IMR-90 (cell line): ENCODE measurements around the gene RGS9BP. TPM values are rescaled to one million over a fixed set of nuclear protein-coding genes. Genes with fewer than 3 reads are reported as not detected.

ENCODE experiments used
- ATAC-seq: fragments of 200-7000 bp; cut with Tn5 transposase; 2 replicates; pipeline ENCODE4 v1.9.1; 2020; ENCODE audit warnings: low read depth, mild to moderate bottlenecking, moderate library complexity
- BruUV-seq: library from RNA; stranded (reverse); fragments of 400-500 nt; replicated peaks from 2 replicates; lab custom pipeline; 2021; lab: Mats Ljungman, UMichigan
- CTCF ChIA-PET: fragments of 300-600 bp; formaldehyde crosslinking; extraction: SDS; loops from one replicate; lab custom pipeline; 2021; ENCODE audit warnings: antibody characterized with exemption; lab: Yijun Ruan, JAX
- POLR2A ChIA-PET: fragments of 300-600 bp; sonication (Branson Sonifier 250); formaldehyde crosslinking; loops from one replicate; lab custom pipeline; 2022; ENCODE audit warnings: antibody characterized with exemption; ENCODE audit not compliant: unreplicated experiment; lab: Charles Lee
- DNase-seq: peaks from one replicate; pipeline ENCODE4 v3.0.0; 2013
- H2AFZ ChIP-seq: replicated peaks from 2 replicates; pipeline ENCODE3; 2013; ENCODE audit warnings: low read length, mild to moderate bottlenecking; ENCODE audit not compliant: poor library complexity
- H2AK5ac ChIP-seq: 2 replicates; pipeline ENCODE4 v1.6.1; 2013; ENCODE audit warnings: low read depth, low read length, inconsistent platforms
- H2AK9ac ChIP-seq: replicated peaks from 2 replicates; pipeline ENCODE3; 2013; ENCODE audit warnings: mild to moderate bottlenecking, low read depth, low read length, moderate library complexity; ENCODE audit not compliant: poor library complexity
- H2BK120ac ChIP-seq: 2 replicates; pipeline ENCODE4 v1.6.1; 2013; ENCODE audit warnings: low read depth, low read length, inconsistent platforms
- H2BK15ac ChIP-seq: 3 replicates; pipeline ENCODE4 v1.6.1; 2013; ENCODE audit warnings: low read depth, low read length, inconsistent platforms
- H2BK20ac ChIP-seq: 2 replicates; pipeline ENCODE4 v1.6.1; 2013; ENCODE audit warnings: low read depth, mild to moderate bottlenecking, inconsistent platforms, low read length, moderate library complexity
- H2BK5ac ChIP-seq: 2 replicates; pipeline ENCODE4 v1.6.1; 2013; ENCODE audit warnings: mild to moderate bottlenecking, low read depth, low read length, inconsistent platforms; ENCODE audit not compliant: poor library complexity, severe bottlenecking
- H3K14ac ChIP-seq: replicated peaks from 2 replicates; pipeline ENCODE4 v1.6.1; 2013; ENCODE audit warnings: low read depth, low read length, inconsistent platforms
- H3K18ac ChIP-seq: 2 replicates; pipeline ENCODE4 v1.6.1; 2013; ENCODE audit warnings: low read depth, low read length, control low read depth
- H3K23ac ChIP-seq: 2 replicates; pipeline ENCODE4 v1.6.1; 2013; ENCODE audit warnings: low read depth, low read length, inconsistent platforms
- H3K27ac ChIP-seq: 2 replicates; pipeline ENCODE4 v1.5.1; 2013; ENCODE audit warnings: mild to moderate bottlenecking, control low read depth, low read length; ENCODE audit not compliant: insufficient read depth
- H3K27me3 ChIP-seq: 2 replicates; pipeline ENCODE4 v1.6.1; 2013; ENCODE audit warnings: low read length; ENCODE audit not compliant: control insufficient read depth, insufficient read depth
- H3K36me3 ChIP-seq: 2 replicates; pipeline ENCODE4 v1.6.1; 2013; ENCODE audit warnings: low read length, mixed read lengths; ENCODE audit not compliant: control insufficient read depth, insufficient read depth
- H3K4ac ChIP-seq: 2 replicates; pipeline ENCODE4 v1.6.1; 2013; ENCODE audit warnings: low read depth, low read length, inconsistent platforms
- H3K4me1 ChIP-seq: 2 replicates; pipeline ENCODE4 v1.6.1; 2013; ENCODE audit warnings: low read length, mixed read lengths; ENCODE audit not compliant: control insufficient read depth, insufficient read depth
- H3K4me2 ChIP-seq: 2 replicates; pipeline ENCODE4 v1.6.1; 2013; ENCODE audit warnings: low read depth, mild to moderate bottlenecking, control low read depth, low read length, moderate library complexity
- H3K4me3 ChIP-seq: 2 replicates; pipeline ENCODE4 v1.5.1; 2013; ENCODE audit warnings: low read depth, mild to moderate bottlenecking, control low read depth, low read length, moderate library complexity; ENCODE audit not compliant: insufficient read depth
- H3K56ac ChIP-seq: 2 replicates; pipeline ENCODE4 v1.6.1; 2013; ENCODE audit warnings: low read length, inconsistent platforms; ENCODE audit not compliant: insufficient read depth; ENCODE audit errors: extremely low read depth
- H3K79me1 ChIP-seq, 2 experiments: 2 replicates each; pipeline ENCODE4 v1.6.1; 2013; ENCODE audit warnings: low read length in 2 of 2, inconsistent platforms in 1 of 2, low read depth in 1 of 2
- H3K9ac ChIP-seq: 2 replicates; pipeline ENCODE4 v1.6.1; 2013; ENCODE audit warnings: low read depth, low read length, control low read depth
- H3K9me1 ChIP-seq: 2 replicates; pipeline ENCODE4 v1.6.1; 2013; ENCODE audit warnings: low read length, inconsistent platforms; ENCODE audit not compliant: insufficient read depth
- H3K9me3 ChIP-seq: 2 replicates; pipeline ENCODE4 v1.6.1; 2013; ENCODE audit warnings: low read length; ENCODE audit not compliant: control insufficient read depth, insufficient read depth
- H4K20me1 ChIP-seq: 2 replicates; pipeline ENCODE4 v1.6.1; 2013; ENCODE audit warnings: low read length, inconsistent platforms; ENCODE audit not compliant: insufficient read depth
- H4K5ac ChIP-seq: 2 replicates; pipeline ENCODE4 v1.6.1; 2013; ENCODE audit warnings: mild to moderate bottlenecking, low read depth, low read length, control low read depth
- H4K8ac ChIP-seq, 2 experiments: 2 replicates each; pipeline ENCODE4 v1.6.1; 2013; ENCODE audit warnings: low read depth in 2 of 2, low read length in 2 of 2, control low read depth in 1 of 2, inconsistent platforms in 1 of 2
- H4K91ac ChIP-seq: 2 replicates; pipeline ENCODE4 v1.6.1; 2013; ENCODE audit warnings: low read depth, low read length, inconsistent platforms; ENCODE audit not compliant: insufficient read depth
- MAZ ChIP-seq: IDR thresholded peaks from 2 replicates; pipeline ENCODE4 v1.6.1; 2012; ENCODE audit warnings: low read depth, mild to moderate bottlenecking, low read length, improper control_type of control experiment, moderate library complexity, borderline replicate concordance
- WGBS, 2 experiments: methylation state at CpG; one replicate each; pipeline versions ENCODE4 v1.1.5 to v1.1.7; 2013; ENCODE audit warnings: missing lambda C conversion rate in 2 of 2; ENCODE audit not compliant: insufficient read length in 1 of 2; ENCODE audit errors: extremely low coverage in 2 of 2; 5-methylcytosine and 5-hydroxymethylcytosine counted together
- dilution Hi-C: fragments of 300-500 bp; cut with HindIII; formaldehyde crosslinking; loops from one replicate; pipeline ENCODE4 v1.14.3; 2018; ENCODE audit warnings: low sequenced_read_pairs; ENCODE audit not compliant: unreplicated experiment
- in situ Hi-C: fragments of 300-500 bp; cut with MboI; formaldehyde crosslinking; loops from 3 replicates; pipeline ENCODE4 v1.14.3; 2019; ENCODE audit warnings: low sequenced_read_pairs, inconsistent platforms, mixed read lengths
- intact Hi-C: fragments of 100-400 bp; cut with micrococcal nuclease; formaldehyde crosslinking; loops from 2 replicates; pipeline ENCODE4 v1.10.0; 2022
- polyA plus RNA-seq, 3 experiments: library from polyadenylated mRNA; depleted of rRNA; stranded (reverse); fragments of >200 nt; gene quantifications; 2 replicates each; pipeline ENCODE4 v1.2.3, GENCODE V29; 2012; ENCODE audit warnings: low replicate concordance in 1 of 3
- total RNA-seq: library from RNA; depleted of rRNA; stranded (reverse); fragments of >200 nt; gene quantifications from 2 replicates; pipeline ENCODE4 v1.2.3, GENCODE V29; 2012

The RGS9BP gene
- total and polyA plus RNA-seq, 2 of the 4 experiments (the other 2 are of a cell fraction): 0.03 to 0.18 TPM

GRCh38 chr19:32658075-32658474 lies 17.6 kb upstream of the RGS9BP start:
- no peaks in the 10 kb centered on the region for H3K27me3 ChIP-seq
- DNase-seq: no peak
- H3K4me1 ChIP-seq: no peaks in the 10 kb centered on the region
- H2AK5ac ChIP-seq: no peak overlapping the region
- no peak overlapping the region for H4K91ac ChIP-seq
- no peak overlapping the region for H2BK15ac ChIP-seq
- no peak overlapping the region for H2AFZ ChIP-seq
- H2AK9ac ChIP-seq: no peak overlapping the region
- in situ Hi-C loops: no loop called here
- no peak for TF ChIP-seq MAZ
- peaks cover 14 to 51% of the 10 kb centered on the region in 2 experiments for H3K79me1 ChIP-seq
- no peak for ATAC-seq
- H3K14ac ChIP-seq: no peak overlapping the region
- no peak overlapping the region for H3K9ac ChIP-seq
- H4K5ac ChIP-seq: no peak overlapping the region
- H2BK5ac ChIP-seq: no peak overlapping the region
- ChIA-PET POLR2A (no interaction called here), CTCF (no interaction called here)
- no peak overlapping the region for H2BK20ac ChIP-seq
- no peak overlapping the region for H3K27ac ChIP-seq
- no peaks in the 10 kb centered on the region for H3K9me3 ChIP-seq
- no TSS peak for BruUV-seq
- WGBS, 2 experiments: 100% methylated on average over 3 of the region's 10 CpGs; no CpG with 5 or more reads in 1 of the 2 experiments
- H3K23ac ChIP-seq: no peak overlapping the region
- H2BK120ac ChIP-seq: no peak overlapping the region
- H3K4me3 ChIP-seq: no peak overlapping the region
- no peak overlapping the region for H3K56ac ChIP-seq
- H3K4me2 ChIP-seq: no peak overlapping the region
- no peak overlapping the region for H4K8ac ChIP-seq
- no peaks in the 10 kb centered on the region for H3K9me1 ChIP-seq
- peaks cover 18% of the 10 kb centered on the region for H3K36me3 ChIP-seq
- H3K18ac ChIP-seq: no peak overlapping the region
- intact Hi-C loops: no loop called here
- dilution Hi-C loops: no loop called here
- peaks cover 9% of the 10 kb centered on the region for H4K20me1 ChIP-seq
- no peak overlapping the region for H3K4ac ChIP-seq
